ENCODE measurements around the gene ZNRF2. TPM values are rescaled to one million over a fixed set of nuclear protein-coding genes. Genes with fewer than 3 reads are reported as not detected.

ZNRF2 gene
- total and polyA plus RNA-seq, 2 of the 4 experiments (the other 2 are of a cell fraction): 0.31 to 0.54 TPM

GRCh38 chr7:30254248-30254647, 30.1 kb upstream of the ZNRF2 start:
- Histone ChIP-seq H3K18ac (ENCODE audit: low read depth, low read length) (no peak overlapping the region), H4K91ac (ENCODE audit: insufficient read depth, low read depth, low read length) (no peak overlapping the region), H2AK5ac (ENCODE audit: low read depth, low read length) (no peak overlapping the region), H3K36me3 (ENCODE audit: control insufficient read depth, insufficient read depth, low read length) (no peaks in the 10 kb centered on the region), H3K4me2 (ENCODE audit: low read depth, low read length) (no peak overlapping the region), H3K27me3 (ENCODE audit: control insufficient read depth, insufficient read depth, low read length) (peaks cover 8% of the 10 kb centered on the region), H3K23ac (ENCODE audit: low read depth, low read length) (no peak overlapping the region), H4K5ac (ENCODE audit: low read depth, low read length) (no peak overlapping the region), H3K9ac (ENCODE audit: low read depth, low read length) (no peak overlapping the region), H3K79me1 (ENCODE audit: low read depth in 1 of 2, low read length in 2 of 2) (no peaks in the 10 kb centered on the region), H3K9me3 (ENCODE audit: control insufficient read depth, insufficient read depth, low read length) (no peaks in the 10 kb centered on the region), H4K8ac (ENCODE audit: low read depth in 2 of 2, low read length in 2 of 2) (no peak overlapping the region), H2BK5ac (ENCODE audit: low read depth, low read length, poor library complexity, severe bottlenecking) (no peak overlapping the region), H2AK9ac (replicated peaks; ENCODE audit: low read depth, low read length, poor library complexity) (no peak overlapping the region), H4K20me1 (ENCODE audit: insufficient read depth, low read length) (no peaks in the 10 kb centered on the region), H3K4me1 (ENCODE audit: control insufficient read depth, insufficient read depth, low read length) (no peaks in the 10 kb centered on the region), H3K14ac (replicated peaks; ENCODE audit: low read depth, low read length) (no peak overlapping the region), H2BK15ac (ENCODE audit: low read depth, low read length) (no peak overlapping the region), H3K4me3 (ENCODE audit: insufficient read depth, low read depth, low read length) (no peak overlapping the region), H2BK20ac (ENCODE audit: low read depth, low read length) (no peak overlapping the region), H3K9me1 (ENCODE audit: insufficient read depth, low read length) (no peaks in the 10 kb centered on the region), H3K56ac (ENCODE audit: extremely low read depth, insufficient read depth, low read length) (no peak overlapping the region), H3K4ac (ENCODE audit: low read depth, low read length) (no peak overlapping the region), H3K27ac (ENCODE audit: insufficient read depth, low read length) (no peak overlapping the region), H2BK120ac (ENCODE audit: low read depth, low read length) (no peak overlapping the region), H2AFZ (replicated peaks; ENCODE audit: low read length, poor library complexity) (no peak overlapping the region)
- no CpG with 5 or more reads among the region's 5 CpGs for WGBS, 2 experiments (ENCODE audit: extremely low coverage in 2 of 2, insufficient read length in 1 of 2)
- intact Hi-C loops (cut with micrococcal nuclease): no loop called here
- BruUV-seq (replicated peaks): no TSS peak
- dilution Hi-C loops (cut with HindIII; ENCODE audit: low sequenced_read_pairs, unreplicated experiment): no loop called here
- in situ Hi-C loops (cut with MboI; ENCODE audit: low sequenced_read_pairs): no loop called here
- POLR2A ChIA-PET (ENCODE audit: unreplicated experiment): no interaction called here
- CTCF ChIA-PET: no interaction called here
- DNase-seq (no peak), ATAC-seq (ENCODE audit: low read depth) (no peak)
- TF ChIP-seq, protein P1, sequence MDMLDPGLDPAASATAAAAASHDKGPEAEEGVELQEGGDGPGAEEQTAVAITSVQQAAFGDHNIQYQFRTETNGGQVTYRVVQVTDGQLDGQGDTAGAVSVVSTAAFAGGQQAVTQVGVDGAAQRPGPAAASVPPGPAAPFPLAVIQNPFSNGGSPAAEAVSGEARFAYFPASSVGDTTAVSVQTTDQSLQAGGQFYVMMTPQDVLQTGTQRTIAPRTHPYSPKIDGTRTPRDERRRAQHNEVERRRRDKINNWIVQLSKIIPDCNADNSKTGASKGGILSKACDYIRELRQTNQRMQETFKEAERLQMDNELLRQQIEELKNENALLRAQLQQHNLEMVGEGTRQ (IDR thresholded peaks at IDR 0.05; ENCODE audit: low read depth, low read length): no peak
- TF ChIP-seq NFE2L2 (IDR thresholded peaks at IDR 0.05; ENCODE audit: low read depth, low read length) (no peak), CEBPB (IDR thresholded peaks at IDR 0.05; ENCODE audit: low read depth, low read length) (no peak), ELK1 (IDR thresholded peaks at IDR 0.05; ENCODE audit: borderline replicate concordance, low read depth, low read length) (no peak), POLR2A (IDR thresholded peaks at IDR 0.05; ENCODE audit: low read depth, low read length) (no peak), FOS (IDR thresholded peaks at IDR 0.05; ENCODE audit: low read depth, low read length) (no peak), RFX5 (IDR thresholded peaks at IDR 0.05; ENCODE audit: low read depth, low read length) (no peak), CTCF (conservative IDR thresholded peaks at IDR 0.05; ENCODE audit: low read depth, low read length) (no peak), BHLHE40 (IDR thresholded peaks at IDR 0.05; ENCODE audit: low read depth, low read length) (no peak), SMC3 (IDR thresholded peaks at IDR 0.05; ENCODE audit: low read depth, low read length) (no peak), MXI1 (IDR thresholded peaks at IDR 0.05; ENCODE audit: borderline replicate concordance, low read depth, low read length) (no peak), CHD1 (IDR thresholded peaks at IDR 0.05; ENCODE audit: low read depth, low read length) (no peak), MAZ (IDR thresholded peaks at IDR 0.05; ENCODE audit: borderline replicate concordance, low read depth, low read length) (no peak), RCOR1 (IDR thresholded peaks at IDR 0.05; ENCODE audit: insufficient replicate concordance, low read length) (no peak), MAFK (IDR thresholded peaks at IDR 0.05; ENCODE audit: low read depth, low read length) (no peak)

All from IMR-90 (cell line).